ENCODE measurements around the gene SLC12A8. TPM values are rescaled to one million over a fixed set of nuclear protein-coding genes. Genes with fewer than 3 reads are reported as not detected.

Gene SLC12A8
- total and polyA plus RNA-seq, 3 donors from 2014 or later: 10.3 to 21.0 (median 12.3) TPM

GRCh38 chr3:125033135-125033534 is 179.4 kb downstream of the SLC12A8 start:
- H3K27me3 ChIP-seq: no peaks in the 10 kb centered on the region
- H3K9me3 ChIP-seq: no peaks in the 10 kb centered on the region
- TF ChIP-seq CTCF (IDR thresholded peaks at IDR 0.05) (no peak), POLR2A (IDR thresholded peaks at IDR 0.05) (no peak)
- H3K4me3 ChIP-seq: no peak overlapping the region
- no peak for DNase-seq
- H3K36me3 ChIP-seq (ENCODE audit: low read depth, missing control alignments): no peaks in the 10 kb centered on the region
- peaks cover 6% of the 10 kb centered on the region for H3K4me1 ChIP-seq
- whole genome bisulfite sequencing, 2 donors: 53 to 55% methylated on average over 5 of the region's 5 CpGs
- H3K27ac ChIP-seq: no peak overlapping the region
- intact Hi-C loops (cut with DNase I; ENCODE audit: low total_unique reads): no loop called here

DNA sequence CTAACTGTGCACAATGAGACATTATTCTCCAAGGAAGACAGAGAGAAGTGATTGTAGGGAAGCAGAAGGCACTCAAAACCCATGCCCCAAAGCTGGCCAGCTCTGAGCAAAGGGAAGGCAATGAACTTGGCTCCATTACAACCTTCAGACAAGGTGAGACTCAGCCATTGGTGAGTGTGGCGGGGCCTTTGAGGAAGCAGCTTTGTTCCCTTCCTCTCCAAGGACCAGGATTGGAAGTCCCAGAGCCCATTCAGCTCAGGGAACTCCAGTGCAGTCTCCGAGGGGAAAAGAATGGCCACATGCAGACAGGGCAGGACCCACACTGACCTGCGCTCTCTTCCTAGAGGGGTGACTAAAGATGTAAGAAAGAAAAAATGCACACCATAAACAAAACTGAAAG is 179.9 kb downstream of the SLC12A8 start:
- Histone ChIP-seq H3K4me3 (no peak overlapping the region), H3K27ac (no peak overlapping the region), H3K27me3 (no peaks in the 10 kb centered on the region), H3K9me3 (no peaks in the 10 kb centered on the region), H3K4me1 (peaks cover 6% of the 10 kb centered on the region), H3K36me3 (ENCODE audit: low read depth, missing control alignments) (no peaks in the 10 kb centered on the region)
- no peak for DNase-seq
- intact Hi-C loops (cut with DNase I; ENCODE audit: low total_unique reads): no loop called here
- TF ChIP-seq POLR2A (IDR thresholded peaks at IDR 0.05) (no peak), CTCF (IDR thresholded peaks at IDR 0.05) (no peak)
- WGBS, 2 donors: 70 to 73% methylated on average over 3 of the region's 3 CpGs

Small RNA genes within 50 kb of the gene (microRNA-seq; reads per million reads assigned to microRNA genes)
- gene MIR5092 (ENCODE audit: borderline number of aligned reads in 2 of 2, borderline replicate concordance in 1 of 2): 0 reads per million in 2 donors

Small RNA genes within 50 kb of the gene (small RNA-seq; reads per million reads assigned to genes)
- gene MIR5092 (0 reads per million in 2 donors), gene RNA5SP137 (0 reads per million in 2 donors), gene RNU6-230P (0 reads per million in 2 donors)

Other genes starting within 250 kb of the SLC12A8 start
- gene HEG1, start 156.8 kb downstream of the SLC12A8 start, total RNA-seq: 100 to 1,000 TPM; 120 to 160 TPM
- 50.3 TPM for gene HEG1, start 156.8 kb downstream of the SLC12A8 start, polyA plus RNA-seq (ENCODE audit: insufficient read depth, low read depth, low replicate concordance)
- gene ZNF148, start 162.6 kb upstream of the SLC12A8 start, total RNA-seq: 10 to 100 TPM; 29.7 to 33.6 TPM
- 17.6 TPM for gene ZNF148, start 162.6 kb upstream of the SLC12A8 start, polyA plus RNA-seq (ENCODE audit: insufficient read depth, low read depth, low replicate concordance)